ENCODE data around the gene RSKR. TPM values are rescaled to one million over a fixed set of nuclear protein-coding genes. Genes with fewer than 3 reads are reported as not detected.

The RSKR gene
- total and polyA plus RNA-seq, 2 donors (not counting 1 experiment from before 2014, with no cell fraction given), result 20.3 to 31.9 TPM

GRCh38 chr17:28624148-28624547 lies 10.2 kb upstream of the RSKR start:
- WGBS (ENCODE audit: insufficient coverage), result no CpG with 5 or more reads among the region's 2 CpGs
- Mint-ChIP-seq H3K9me3 (ENCODE audit: insufficient read depth) (no peaks in the 10 kb centered on the region), H3K27me3 (no peaks in the 10 kb centered on the region), H3K4me1 (no peaks in the 10 kb centered on the region), H3K4me3 (no peak overlapping the region), H3K27ac (no peak overlapping the region)
- ATAC-seq (ENCODE audit: low read depth) (no peak), DNase-seq (no peak)
- ChIA-PET CTCF (no interaction called here), POLR2A (no interaction called here)
- Histone ChIP-seq H4K20me1 (ENCODE audit: control insufficient read depth, insufficient read depth, low read length, poor library complexity, severe bottlenecking) (peaks cover 6% of the 10 kb centered on the region), H3K9ac (ENCODE audit: low read length) (no peak overlapping the region), H3K9me3 (ENCODE audit: control extremely low read depth in 1 of 3, control insufficient read depth in 2 of 3, insufficient read depth in 1 of 3, low read length in 2 of 3) (no peaks in the 10 kb centered on the region), H3K79me2 (ENCODE audit: control insufficient read depth, insufficient read depth, low read length) (peaks cover 6% of the 10 kb centered on the region), H3K27me3 (replicated peaks in 1 of 4; ENCODE audit: control extremely low read depth in 1 of 4, control insufficient read depth in 3 of 4, insufficient read depth in 4 of 4, low read length in 3 of 4) (no peaks in the 10 kb centered on the region), H3K36me3 (replicated peaks in 1 of 2; ENCODE audit: control extremely low read depth in 1 of 2, control insufficient read depth in 1 of 2, extremely low read depth in 1 of 2, insufficient read depth in 2 of 2, low read length in 1 of 2) (peaks cover 14 to 81% of the 10 kb centered on the region in 2 experiments), H3K27ac (ENCODE audit: low read length in 2 of 2) (no peak overlapping the region), H2AFZ (ENCODE audit: insufficient read depth, low read depth, low read length, poor library complexity, severe bottlenecking) (no peak overlapping the region), H3K4me2 (replicated peaks; ENCODE audit: low read depth, low read length, poor library complexity, severe bottlenecking) (no peak overlapping the region), H3K4me3 (ENCODE audit: control extremely low read depth in 1 of 5, extremely low read depth in 1 of 5, insufficient read depth in 1 of 5, low read depth in 2 of 5, low read length in 4 of 5) (no peak overlapping the region), H3K4me1 (ENCODE audit: control insufficient read depth in 2 of 2, insufficient read depth in 2 of 2, low read length in 2 of 2) (no peaks in the 10 kb centered on the region)
- intact Hi-C loops (cut with micrococcal nuclease), result no loop called here
- TF ChIP-seq CTCF (IDR thresholded peaks at IDR 0.05) (no peak), EZH2 (IDR thresholded peaks at IDR 0.05; ENCODE audit: borderline replicate concordance, insufficient read depth, low read depth, low read length, poor library complexity, severe bottlenecking) (no peak)

GRCh38 chr17:28623696-28624095 lies 9.7 kb upstream of the RSKR start:
- intact Hi-C loops (cut with micrococcal nuclease), result no loop called here
- no peak overlapping the region for H3K4me3 Mint-ChIP-seq
- peaks cover 15 to 85% of the 10 kb centered on the region in 2 experiments for H3K36me3 ChIP-seq (replicated peaks in 1 of 2; ENCODE audit: control extremely low read depth in 1 of 2, control insufficient read depth in 1 of 2, extremely low read depth in 1 of 2, insufficient read depth in 2 of 2, low read length in 1 of 2)
- no peaks in the 10 kb centered on the region for H3K27me3 ChIP-seq (replicated peaks in 1 of 4; ENCODE audit: control extremely low read depth in 1 of 4, control insufficient read depth in 3 of 4, insufficient read depth in 4 of 4, low read length in 3 of 4)
- H3K9ac ChIP-seq (ENCODE audit: low read length), result no peak overlapping the region
- no peak overlapping the region for H2AFZ ChIP-seq (ENCODE audit: insufficient read depth, low read depth, low read length, poor library complexity, severe bottlenecking)
- no peaks in the 10 kb centered on the region for H3K9me3 ChIP-seq (ENCODE audit: control extremely low read depth in 1 of 3, control insufficient read depth in 2 of 3, insufficient read depth in 1 of 3, low read length in 2 of 3)
- CTCF ChIA-PET, result interaction anchor here (15.2 kb wide), 1 partner anchor 127 kb away, joined by 220 read pairs; no protein-coding TSS in a partner anchor
- 100% methylated on average over 2 of the region's 4 CpGs for WGBS (ENCODE audit: insufficient coverage)
- POLR2A ChIA-PET, result no interaction called here
- H4K20me1 ChIP-seq (ENCODE audit: control insufficient read depth, insufficient read depth, low read length, poor library complexity, severe bottlenecking), result peaks cover 6% of the 10 kb centered on the region
- H3K4me3 ChIP-seq (ENCODE audit: control extremely low read depth in 1 of 5, extremely low read depth in 1 of 5, insufficient read depth in 1 of 5, low read depth in 2 of 5, low read length in 4 of 5), result no peak overlapping the region
- no peaks in the 10 kb centered on the region for H3K4me1 Mint-ChIP-seq
- no peaks in the 10 kb centered on the region for H3K9me3 Mint-ChIP-seq (ENCODE audit: insufficient read depth)
- TF ChIP-seq CTCF (IDR thresholded peaks at IDR 0.05) (no peak), EZH2 (IDR thresholded peaks at IDR 0.05; ENCODE audit: borderline replicate concordance, insufficient read depth, low read depth, low read length, poor library complexity, severe bottlenecking) (no peak)
- H3K27ac Mint-ChIP-seq, result no peak overlapping the region
- DNase-seq (no peak), ATAC-seq (ENCODE audit: low read depth) (no peak)
- no peaks in the 10 kb centered on the region for H3K27me3 Mint-ChIP-seq
- no peak overlapping the region for H3K4me2 ChIP-seq (replicated peaks; ENCODE audit: low read depth, low read length, poor library complexity, severe bottlenecking)
- H3K4me1 ChIP-seq (ENCODE audit: control insufficient read depth in 2 of 2, insufficient read depth in 2 of 2, low read length in 2 of 2), result no peaks in the 10 kb centered on the region
- no peak overlapping the region for H3K27ac ChIP-seq (ENCODE audit: low read length in 2 of 2)
- H3K79me2 ChIP-seq (ENCODE audit: control insufficient read depth, insufficient read depth, low read length), result peaks cover 5% of the 10 kb centered on the region

Data from B cell (primary cell).